GM18508 (cell line): ENCODE measurements around the gene NEB.
"Not testable (repeated sequence)": the region's sequence is repeated elsewhere in the genome, so short reads cannot be mapped to it uniquely, and the experiment has no call there.

Source experiments
- ATAC-seq: cut with Tn5 transposase; IDR thresholded peaks from one replicate; pipeline ENCODE4 v1.9.1; 2021; ENCODE audit warnings: moderate number of reproducible peaks; ENCODE audit not compliant: insufficient read depth, unreplicated experiment

The NEB gene

DNA sequence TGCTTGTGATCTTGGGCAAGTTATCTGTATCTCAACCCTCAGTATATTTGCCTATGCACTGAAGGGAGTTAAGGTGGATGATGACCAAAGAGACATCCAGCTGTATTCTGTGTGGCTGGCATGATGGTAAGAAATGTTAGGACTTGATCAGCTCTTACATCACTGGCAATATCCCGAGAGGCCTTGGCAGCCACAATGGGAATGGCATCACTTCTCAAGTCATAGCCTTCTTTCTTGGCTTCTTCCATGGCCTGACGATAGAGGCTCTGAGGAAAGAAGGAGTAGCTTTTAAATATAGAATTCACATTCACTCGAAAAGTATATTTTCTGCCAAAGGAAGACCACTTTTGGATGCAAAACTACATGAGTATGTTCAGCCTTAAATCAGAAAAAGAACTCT, 113.5 kb downstream of the NEB start:
- no peak for ATAC-seq

DNA sequence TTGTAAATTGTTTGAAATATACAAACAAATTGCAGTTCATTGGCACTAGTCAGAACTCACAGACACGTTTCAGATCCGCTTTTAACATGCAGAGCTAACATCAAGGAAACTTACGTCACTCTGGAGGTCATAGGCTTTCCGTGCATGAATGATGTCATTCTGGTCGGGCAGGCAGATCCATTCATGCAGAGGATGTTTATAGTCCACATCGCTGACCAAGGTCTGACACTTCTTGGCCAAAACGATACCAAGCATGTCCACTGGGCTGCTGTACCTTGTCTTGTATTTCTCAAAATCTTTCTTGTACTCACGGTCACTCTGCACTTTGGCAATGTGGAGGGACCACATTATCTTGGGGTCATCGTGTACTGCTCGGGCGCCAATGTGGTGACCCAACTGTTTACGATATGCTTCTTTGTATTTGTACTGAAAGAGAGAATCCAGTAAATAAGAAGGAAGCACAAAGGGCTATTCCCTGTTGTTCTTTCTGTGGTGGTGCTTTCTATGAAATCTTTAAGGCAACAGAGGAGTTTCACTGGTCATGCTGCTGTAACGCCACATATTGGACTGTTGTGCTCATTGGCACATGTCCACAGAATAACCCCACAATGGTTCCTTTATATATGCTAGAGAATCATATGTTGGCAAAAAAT, 114.8 kb downstream of the NEB start:
- no peak for ATAC-seq

DNA sequence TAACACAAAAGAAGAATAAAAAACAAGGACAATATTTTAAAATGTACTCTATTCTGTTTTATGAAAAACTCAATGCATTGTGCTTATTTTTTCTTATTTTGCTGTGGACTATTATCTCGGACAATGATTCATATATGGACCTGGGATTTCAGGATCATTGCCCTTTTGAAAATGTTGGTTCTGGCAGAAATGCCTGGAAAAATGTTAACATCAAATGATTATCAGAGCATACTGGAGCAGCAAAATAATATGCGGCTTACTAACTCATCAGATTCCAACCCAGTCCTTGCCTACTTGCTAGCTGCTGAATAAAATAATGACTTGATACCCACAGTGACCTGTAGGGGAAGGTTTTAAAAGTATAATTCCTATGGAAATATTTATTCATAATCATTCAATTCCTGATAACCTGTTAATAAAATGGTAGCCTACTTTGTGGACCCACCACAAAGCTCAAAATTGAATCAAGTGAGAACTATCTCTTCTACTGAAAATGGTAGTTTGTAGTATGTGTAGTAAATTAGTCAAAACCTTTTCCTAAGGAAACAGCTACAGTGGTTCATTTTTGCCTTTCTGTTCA, 117.4 kb downstream of the NEB start:
- ATAC-seq, result no peak

DNA sequence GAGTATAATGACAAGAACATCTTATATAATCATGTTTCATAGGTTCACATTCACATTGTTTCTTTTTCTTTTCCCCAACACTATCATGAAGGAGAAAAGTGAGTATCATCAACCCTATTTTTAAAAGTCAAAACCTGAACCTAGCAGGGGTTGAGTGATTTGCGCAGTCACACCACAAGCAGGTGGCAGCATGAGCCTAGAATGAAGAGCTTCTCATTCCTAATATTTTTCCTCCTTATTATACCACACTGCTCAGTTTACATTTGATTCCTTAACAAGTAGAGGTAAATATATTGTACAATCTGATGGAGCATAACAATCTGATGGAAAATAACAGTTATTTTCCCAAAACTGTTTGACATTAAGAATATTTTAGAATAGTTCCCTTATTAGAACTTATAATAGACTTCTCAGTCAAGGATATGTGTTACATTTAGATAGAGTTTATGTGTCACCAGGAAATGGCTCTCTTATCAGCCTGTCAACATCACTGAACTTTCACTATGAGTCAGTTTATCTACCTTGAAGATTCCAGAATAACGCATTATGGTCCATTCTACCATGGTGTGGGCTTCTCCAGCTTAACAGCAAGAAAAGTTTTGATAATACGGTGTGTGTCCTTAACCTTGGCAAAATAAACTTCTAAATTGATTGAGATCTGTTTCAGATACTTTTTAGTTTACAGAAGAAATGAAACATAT, 119.5 kb downstream of the NEB start:
- ATAC-seq, result no peak

DNA sequence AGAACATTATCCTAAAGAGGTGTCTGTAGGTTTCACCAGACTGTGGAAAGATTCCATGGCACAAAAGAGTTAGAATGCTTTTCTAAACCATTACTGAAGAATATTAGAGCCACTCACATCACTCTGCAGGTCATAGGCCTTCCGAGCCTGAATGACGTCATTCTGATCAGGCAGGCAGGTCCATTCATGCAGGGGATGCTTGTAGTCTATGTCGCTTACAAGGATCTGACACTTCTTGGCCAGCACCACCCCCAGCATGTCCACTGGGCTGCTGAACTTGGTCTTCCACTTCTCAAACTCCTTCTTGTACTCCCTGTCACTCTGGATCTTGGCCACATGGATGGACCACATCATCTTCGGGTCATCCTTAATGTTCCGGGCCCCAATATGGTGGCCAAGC, 120.1 kb downstream of the NEB start:
- ATAC-seq, result no peak

DNA sequence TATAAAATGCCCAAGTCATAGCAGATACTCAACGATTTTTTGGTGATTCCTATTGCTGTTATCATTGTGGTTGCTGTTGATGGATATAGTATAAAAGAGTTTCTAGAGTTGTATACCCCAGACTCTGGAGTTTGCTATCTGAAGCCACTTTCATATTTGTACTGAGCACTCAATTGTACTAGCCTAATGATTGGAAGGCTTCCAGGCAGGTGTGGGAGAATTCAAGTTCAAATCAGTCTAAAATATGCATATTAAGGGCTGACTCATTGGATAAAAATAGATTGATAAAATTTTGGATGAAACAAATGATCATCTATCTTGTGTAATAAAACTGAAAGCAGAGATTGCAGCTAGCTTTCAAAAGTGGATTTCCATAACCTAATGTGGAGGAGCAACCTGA, 122.9 kb downstream of the NEB start:
- ATAC-seq, result no peak

DNA sequence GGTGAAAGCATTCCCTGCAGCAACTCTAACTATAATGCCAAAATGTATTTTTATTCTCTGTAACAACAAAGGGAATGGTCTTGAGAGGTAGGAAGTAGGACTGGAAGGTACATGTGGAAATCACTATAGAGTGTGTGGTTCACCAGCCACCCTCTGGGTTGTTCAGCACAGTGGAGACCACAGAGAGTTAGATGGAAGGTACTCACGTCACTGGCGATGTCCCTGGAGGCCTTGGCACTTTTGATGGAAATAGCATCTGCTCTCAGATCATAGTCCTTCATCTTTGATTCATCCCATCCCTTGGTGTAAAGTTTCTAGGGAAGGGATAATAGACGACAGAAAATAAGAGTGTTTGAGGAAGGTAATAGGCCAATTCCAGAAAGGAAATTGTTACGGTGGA, 124.0 kb downstream of the NEB start:
- ATAC-seq, result no peak

DNA sequence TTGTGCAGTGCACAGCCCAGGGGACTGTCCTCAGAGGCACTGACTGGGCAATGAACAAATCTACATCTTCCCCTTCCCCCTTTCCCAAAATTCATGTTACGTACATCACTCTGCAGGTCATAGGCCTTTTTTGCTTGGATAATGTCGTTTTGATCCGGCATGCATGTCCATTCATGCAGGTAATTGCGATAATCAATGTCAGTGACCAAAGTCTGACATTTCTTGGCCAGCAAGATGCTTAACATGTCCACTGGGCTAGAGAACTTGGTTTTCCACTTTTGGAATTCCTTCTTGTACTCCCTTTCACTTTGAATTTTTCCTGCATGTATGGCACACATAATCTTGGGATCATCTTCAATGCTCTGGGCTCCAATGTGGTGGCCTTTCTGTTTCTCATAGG, 124.6 kb downstream of the NEB start:
- no peak for ATAC-seq

DNA sequence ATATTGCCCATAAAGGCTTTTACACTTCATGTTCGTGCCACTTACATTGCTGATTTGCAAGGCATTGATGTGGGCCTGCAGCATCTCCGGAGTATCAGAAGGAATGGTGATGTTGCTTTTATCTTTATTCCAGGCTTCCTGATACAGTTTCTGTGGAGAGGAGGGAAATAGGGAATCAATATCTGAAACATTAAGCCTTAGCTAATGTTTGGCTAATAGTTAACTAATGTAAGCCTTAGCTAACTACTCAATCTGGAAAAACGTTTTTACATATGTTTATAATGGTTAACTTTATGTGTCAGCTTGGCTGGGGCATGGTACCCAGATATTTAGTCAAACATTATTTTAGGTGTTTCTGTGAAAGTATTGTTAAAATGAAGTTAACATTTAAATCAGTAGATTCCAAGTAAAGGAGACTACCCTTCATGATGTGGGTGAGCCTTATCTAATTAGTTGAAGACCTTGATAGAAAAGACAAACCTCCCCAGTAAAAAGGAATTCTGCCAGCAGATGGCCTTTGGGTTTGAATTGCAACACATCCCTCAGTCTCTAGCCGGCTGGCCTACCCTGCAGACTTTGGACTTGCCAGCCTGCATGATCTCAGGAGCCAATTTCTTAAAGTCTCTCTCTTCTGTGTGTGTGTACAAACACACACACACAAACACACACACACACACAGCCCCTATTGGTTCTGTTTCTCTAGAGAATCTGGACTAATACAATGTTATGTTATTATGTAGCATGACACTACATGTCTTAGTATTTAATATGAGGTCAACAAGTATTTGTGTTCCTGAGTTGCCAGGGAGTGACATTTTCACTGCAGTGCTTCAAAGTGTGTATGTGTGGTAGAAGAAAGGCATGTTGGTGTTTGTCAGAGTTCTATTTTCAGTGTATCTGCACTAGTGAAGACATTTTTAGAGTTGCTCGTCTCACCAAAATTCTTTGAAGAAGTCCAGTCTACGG, 126.5 kb downstream of the NEB start:
- not testable (repeated sequence) for ATAC-seq

DNA sequence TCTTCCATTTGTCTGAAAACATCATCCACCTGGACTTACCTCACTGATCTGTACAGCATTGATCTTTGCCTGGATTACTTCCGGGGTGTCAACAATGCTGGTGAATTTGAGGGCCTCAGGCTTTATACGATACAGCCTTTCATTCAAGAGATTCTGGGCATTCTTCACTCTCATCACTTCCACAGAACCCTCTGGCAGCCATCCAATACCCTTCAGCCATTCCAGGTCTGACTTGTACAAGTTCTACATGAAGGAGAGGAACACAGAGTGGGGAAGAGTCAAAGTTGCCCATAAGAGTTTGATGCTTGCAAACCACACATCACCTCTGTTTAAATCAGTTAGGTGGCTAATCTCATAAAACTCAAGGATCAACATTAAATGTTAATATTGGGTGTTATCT, 130.7 kb downstream of the NEB start:
- not testable (repeated sequence) for ATAC-seq

DNA sequence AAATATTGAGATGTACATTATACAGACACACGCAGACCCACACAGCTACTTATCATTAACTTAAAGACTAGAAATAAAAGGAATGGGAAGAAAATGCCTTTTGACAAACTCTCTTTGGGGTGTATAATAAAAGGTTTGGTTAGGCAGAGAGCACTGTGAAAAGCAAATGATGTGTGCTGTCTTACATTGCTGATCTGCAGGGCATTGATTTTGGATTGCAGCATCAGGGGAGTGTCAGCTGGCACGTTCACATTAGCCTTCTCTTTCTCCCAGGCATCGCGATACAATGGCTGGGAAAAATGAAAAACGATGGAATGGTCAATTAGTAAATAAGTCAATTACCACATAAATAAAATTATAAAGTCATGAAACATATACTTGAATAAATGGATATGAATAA, 131.9 kb downstream of the NEB start:
- ATAC-seq, result not testable (repeated sequence)

DNA sequence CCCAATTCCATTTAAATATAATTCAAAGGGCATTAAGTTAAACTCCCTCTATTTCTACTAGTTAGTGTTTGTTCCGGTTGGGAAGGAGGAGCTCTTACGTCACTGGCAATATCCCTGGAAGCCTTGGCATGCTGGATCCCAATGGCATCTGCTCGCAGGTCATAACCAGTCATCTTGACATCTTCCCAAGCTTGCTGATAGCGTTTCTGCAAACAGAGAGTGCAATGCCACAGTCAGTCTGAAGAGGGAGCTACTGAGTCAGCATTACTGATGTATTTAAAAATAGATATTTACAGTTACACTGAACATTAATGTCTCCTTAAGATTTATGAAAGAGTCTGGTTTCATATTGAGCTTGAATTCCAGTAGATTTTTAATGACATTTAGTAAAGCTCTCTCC, 132.5 kb downstream of the NEB start:
- ATAC-seq, result not testable (repeated sequence)

DNA sequence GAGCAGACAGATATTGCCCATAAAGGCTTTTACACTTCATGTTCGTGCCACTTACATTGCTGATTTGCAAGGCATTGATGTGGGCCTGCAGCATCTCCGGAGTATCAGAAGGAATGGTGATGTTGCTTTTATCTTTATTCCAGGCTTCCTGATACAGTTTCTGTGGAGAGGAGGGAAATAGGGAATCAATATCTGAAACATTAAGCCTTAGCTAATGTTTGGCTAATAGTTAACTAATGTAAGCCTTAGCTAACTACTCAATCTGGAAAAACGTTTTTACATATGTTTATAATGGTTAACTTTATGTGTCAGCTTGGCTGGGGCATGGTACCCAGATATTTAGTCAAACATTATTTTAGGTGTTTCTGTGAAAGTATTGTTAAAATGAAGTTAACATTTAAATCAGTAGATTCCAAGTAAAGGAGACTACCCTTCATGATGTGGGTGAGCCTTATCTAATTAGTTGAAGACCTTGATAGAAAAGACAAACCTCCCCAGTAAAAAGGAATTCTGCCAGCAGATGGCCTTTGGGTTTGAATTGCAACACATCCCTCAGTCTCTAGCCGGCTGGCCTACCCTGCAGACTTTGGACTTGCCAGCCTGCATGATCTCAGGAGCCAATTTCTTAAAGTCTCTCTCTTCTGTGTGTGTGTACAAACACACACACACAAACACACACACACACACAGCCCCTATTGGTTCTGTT, 137.2 kb downstream of the NEB start:
- not testable (repeated sequence) for ATAC-seq

DNA sequence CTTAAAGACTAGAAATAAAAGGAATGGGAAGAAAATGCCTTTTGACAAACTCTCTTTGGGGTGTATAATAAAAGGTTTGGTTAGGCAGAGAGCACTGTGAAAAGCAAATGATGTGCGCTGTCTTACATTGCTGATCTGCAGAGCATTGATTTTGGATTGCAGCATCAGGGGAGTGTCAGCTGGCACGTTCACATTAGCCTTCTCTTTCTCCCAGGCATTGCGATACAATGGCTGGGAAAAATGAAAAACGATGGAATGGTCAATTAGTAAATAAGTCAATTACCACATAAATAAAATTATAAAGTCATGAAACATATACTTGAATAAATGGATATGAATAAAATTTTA, 142.4 kb downstream of the NEB start:
- ATAC-seq, result not testable (repeated sequence)

DNA sequence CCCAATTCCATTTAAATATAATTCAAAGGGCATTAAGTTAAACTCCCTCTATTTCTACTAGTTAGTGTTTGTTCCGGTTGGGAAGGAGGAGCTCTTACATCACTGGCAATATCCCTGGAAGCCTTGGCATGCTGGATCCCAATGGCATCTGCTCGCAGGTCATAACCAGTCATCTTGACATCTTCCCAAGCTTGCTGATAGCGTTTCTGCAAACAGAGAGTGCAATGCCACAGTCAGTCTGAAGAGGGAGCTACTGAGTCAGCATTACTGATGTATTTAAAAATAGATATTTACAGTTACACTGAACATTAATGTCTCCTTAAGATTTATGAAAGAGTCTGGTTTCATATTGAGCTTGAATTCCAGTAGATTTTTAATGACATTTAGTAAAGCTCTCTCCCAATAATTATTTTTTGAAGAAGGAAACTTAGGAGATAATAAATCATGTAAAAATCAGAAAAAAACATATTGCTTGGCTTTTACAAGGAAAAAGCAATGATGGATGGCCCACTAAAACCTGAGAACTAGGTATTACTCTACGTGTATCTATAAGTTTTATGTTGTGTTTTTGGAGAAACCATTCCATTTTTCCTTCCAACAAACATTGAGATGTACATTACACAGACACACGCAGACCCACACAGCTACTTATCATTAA, 142.9 kb downstream of the NEB start:
- ATAC-seq, result not testable (repeated sequence)

DNA sequence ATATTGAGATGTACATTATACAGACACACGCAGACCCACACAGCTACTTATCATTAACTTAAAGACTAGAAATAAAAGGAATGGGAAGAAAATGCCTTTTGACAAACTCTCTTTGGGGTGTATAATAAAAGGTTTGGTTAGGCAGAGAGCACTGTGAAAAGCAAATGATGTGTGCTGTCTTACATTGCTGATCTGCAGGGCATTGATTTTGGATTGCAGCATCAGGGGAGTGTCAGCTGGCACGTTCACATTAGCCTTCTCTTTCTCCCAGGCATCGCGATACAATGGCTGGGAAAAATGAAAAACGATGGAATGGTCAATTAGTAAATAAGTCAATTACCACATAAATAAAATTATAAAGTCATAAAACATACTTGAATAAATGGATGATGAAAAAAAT, 153.0 kb downstream of the NEB start:
- not testable (repeated sequence) for ATAC-seq

DNA sequence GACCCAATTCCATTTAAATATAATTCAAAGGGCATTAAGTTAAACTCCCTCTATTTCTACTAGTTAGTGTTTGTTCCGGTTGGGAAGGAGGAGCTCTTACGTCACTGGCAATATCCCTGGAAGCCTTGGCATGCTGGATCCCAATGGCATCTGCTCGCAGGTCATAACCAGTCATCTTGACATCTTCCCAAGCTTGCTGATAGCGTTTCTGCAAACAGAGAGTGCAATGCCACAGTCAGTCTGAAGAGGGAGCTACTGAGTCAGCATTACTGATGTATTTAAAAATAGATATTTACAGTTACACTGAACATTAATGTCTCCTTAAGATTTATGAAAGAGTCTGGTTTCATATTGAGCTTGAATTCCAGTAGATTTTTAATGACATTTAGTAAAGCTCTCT, 153.6 kb downstream of the NEB start:
- not testable (repeated sequence) for ATAC-seq

DNA sequence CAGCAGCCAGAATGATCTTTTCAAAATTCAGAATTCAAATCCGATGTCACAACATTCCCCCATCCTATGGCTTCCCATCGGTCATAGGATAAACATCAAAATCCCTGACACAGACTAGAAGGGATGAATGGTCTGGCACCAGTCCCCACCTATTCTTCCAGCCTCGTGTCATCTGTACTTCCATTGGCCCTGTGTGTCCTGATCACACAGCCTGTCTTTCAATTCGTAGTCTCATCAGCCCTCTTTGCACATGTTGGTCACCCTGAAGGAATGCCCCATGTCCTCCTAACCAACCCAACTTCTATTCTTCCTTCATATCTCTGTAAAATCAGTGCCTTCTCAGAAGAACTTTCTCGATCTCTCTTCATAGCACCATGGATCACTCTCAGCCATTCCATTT, 157.2 kb downstream of the NEB start:
- no peak for ATAC-seq

DNA sequence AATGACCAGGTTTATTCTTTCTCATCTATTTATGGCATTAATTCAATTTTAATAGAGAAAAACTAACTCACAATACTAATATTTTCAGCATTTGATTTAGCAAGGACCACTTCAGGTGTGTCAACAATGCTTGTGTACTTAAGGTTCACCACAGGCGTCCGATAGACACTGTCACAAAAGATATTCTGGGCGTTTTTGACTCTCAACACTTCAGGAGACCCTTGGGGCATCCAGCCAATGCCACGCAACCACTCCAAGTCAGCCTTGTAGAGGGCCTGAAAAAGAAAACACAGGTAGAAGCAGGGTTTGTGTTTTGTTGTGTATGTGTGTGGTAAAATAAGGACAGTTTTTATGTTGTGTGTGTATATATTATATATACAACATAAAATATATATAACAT, 158.2 kb downstream of the NEB start:
- ATAC-seq, result no peak

DNA sequence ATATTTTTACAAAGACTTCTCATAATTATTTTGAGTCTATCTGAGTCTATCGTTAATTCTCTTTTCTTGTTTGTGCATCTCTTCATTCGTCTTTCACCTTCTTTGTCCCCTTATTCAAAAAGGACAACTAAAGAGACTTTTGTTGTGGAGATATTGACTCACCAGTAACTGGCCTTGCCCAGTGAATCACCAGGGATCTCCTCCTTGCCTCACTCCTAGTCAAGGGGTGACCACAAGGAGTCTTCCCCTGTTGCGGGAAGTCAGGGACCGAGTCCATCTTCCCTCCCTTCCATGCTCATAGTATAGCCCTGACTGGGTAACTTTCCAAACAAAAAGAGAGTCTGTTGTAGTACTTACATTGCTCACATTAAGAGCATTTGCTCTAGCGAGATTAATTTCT, 158.9 kb downstream of the NEB start:
- no peak for ATAC-seq
